C4-2B (cell line): Measurements from ENCODE around the gene INSYN2B.

Experiments
- H3K27ac ChIP-seq: fragments of 450-650 bp; 2 replicates; pipeline ENCODE4 v1.5.1; 2017
- CTCF ChIP-seq: fragments of 450-650 bp; conservative IDR thresholded peaks from 2 replicates; pipeline ENCODE4 v1.5.1; 2017; ENCODE audit warnings: mild to moderate bottlenecking
- ZFX ChIP-seq: fragments of 450-650 bp; IDR thresholded peaks from 2 replicates; pipeline ENCODE4 v1.6.1; 2017

Gene INSYN2B

GRCh38 chr5:169920474-169920873, 59.8 kb downstream of the INSYN2B start:
- TF ChIP-seq ZFX (no peak), CTCF (no peak)
- H3K27ac ChIP-seq, result no peak overlapping the region

- no peak for TF ChIP-seq ZFX
- no peak for TF ChIP-seq CTCF
- no peak overlapping the region for H3K27ac ChIP-seq
Observed at GRCh38 chr5:169918228-169918627, 62.1 kb downstream of the INSYN2B start.

GRCh38 chr5:169917500-169917899, 62.8 kb downstream of the INSYN2B start:
- no peak for TF ChIP-seq ZFX
- TF ChIP-seq CTCF, result no peak
- no peak overlapping the region for H3K27ac ChIP-seq

- H3K27ac ChIP-seq, result no peak overlapping the region
- TF ChIP-seq ZFX, result no peak
- no peak for TF ChIP-seq CTCF
Observed at GRCh38 chr5:169914766-169915165, 65.5 kb downstream of the INSYN2B start.

GRCh38 chr5:169913479-169913878, 66.8 kb downstream of the INSYN2B start:
- no peak for TF ChIP-seq ZFX
- TF ChIP-seq CTCF, result no peak
- H3K27ac ChIP-seq, result no peak overlapping the region

- TF ChIP-seq CTCF (peak; percentile 31), ZFX (no peak)
- H3K27ac ChIP-seq, result no peak overlapping the region
Observed at GRCh38 chr5:169911448-169912212, 68.7 kb downstream of the INSYN2B start.

GRCh38 chr5:169910393-169910792, 69.9 kb downstream of the INSYN2B start:
- TF ChIP-seq ZFX (no peak), CTCF (no peak)
- H3K27ac ChIP-seq, result no peak overlapping the region
